HG02763 (cell line): ENCODE results near the gene PKIB.
"Not testable (repeated sequence)": the region's sequence is repeated elsewhere in the genome, so short reads cannot be mapped to it uniquely, and the experiment has no call there.

Source experiments
- ATAC-seq: cut with Tn5 transposase; IDR thresholded peaks from one replicate; pipeline ENCODE4 v1.9.1; 2021; ENCODE audit warnings: mild to moderate bottlenecking, moderate library complexity; ENCODE audit not compliant: unreplicated experiment

The PKIB gene

DNA sequence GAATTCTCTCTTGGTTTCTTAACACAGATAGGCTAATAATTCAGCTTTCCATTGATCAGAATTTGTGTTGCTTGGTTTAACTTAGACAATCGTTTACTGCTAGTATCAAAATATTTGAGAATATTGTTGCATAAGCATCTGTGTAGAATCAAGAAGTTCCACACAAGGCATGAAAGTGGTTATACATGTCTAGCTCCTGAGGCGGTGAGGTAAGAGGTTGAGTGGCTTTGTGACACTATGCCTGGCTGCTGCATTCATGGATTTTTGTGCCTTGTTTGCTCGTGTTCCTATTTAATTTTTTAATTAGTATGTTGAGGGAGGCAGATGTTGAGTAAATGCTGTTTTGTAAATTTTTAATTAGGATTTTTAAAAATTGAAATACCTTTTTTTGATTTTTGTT is 10.2 kb downstream of the PKIB start:
- ATAC-seq: no peak

DNA sequence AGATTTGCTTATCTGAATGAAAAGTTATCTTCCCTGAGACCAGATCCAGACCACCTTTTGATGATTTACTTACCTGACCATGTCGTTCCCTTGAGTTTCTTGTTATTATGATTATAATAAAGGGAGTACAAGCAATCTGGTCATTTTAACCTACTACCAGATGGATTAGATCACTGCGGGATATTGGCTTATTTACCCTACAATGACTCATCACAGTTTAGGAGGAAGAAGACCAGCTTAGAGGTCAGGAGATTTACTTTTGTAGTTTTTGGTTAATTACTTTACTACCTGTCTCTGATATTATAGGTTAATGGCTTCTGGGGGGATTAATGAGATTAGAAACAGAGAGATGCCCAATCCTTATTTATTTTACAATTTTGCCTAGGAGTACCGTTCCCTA is 10.7 kb downstream of the PKIB start:
- ATAC-seq: no peak

GRCh38 chr6:122621638-122622037 is 11.4 kb downstream of the PKIB start:
- no peak for ATAC-seq

DNA sequence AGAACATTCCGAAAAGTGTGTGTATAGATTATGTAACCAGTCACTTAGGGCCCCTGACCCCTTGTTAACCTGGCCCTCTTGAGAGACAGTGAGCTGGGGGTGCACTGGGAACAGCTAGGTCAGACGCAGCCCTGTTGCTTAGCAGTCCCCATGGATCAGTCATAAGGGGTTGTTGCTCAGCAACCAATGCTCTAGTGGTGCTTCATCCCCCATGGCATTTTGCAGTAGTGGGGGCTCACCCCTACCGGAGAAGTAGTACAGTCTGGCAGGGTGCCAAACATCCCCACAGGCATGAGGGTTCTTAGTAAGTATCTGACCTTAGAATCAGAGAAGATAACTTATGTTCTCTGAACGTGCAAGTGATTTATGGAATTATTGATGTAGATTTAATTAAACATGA is 12.3 kb downstream of the PKIB start:
- no peak for ATAC-seq

DNA sequence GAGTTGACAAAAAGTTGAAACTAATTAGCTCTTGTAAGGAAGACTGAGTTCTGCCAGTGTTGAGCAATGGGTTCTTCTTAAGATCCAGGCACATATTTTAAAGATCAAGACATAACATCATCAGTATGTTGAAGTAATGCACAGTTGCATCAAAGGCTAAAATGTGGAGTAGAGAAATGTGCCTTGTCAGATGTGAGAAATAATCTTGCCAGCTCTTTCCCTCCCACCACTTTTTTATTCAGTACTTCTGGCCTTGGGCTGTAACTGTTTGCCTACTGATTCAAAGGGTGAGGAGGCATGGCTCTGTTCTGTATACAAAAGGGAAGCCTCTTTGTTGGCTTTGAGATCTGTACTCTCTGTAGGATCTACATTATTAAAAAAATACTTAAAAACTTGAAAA is 13.1 kb downstream of the PKIB start:
- ATAC-seq: no peak

DNA sequence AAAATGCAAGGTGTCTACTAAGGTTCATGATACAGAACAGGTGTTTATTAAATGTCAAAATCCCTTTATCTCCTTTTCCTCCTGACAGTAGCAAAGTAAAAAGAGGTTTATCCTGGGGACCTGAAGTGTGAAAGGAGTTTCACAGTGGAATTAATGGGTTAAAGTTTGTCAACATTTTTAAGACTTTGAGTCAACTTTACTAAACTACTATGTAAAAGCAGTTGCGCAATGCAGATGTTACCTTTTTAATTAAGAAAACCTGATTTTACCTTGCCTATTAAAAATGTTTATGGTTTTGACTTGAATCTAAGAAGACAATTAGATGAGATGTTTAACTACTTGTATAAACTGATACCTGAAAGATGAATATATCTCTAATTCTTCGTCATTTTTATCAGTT is 14.6 kb downstream of the PKIB start:
- ATAC-seq: no peak

- ATAC-seq: no peak
Observed at GRCh38 chr6:122628714-122629113, 18.5 kb downstream of the PKIB start.

DNA sequence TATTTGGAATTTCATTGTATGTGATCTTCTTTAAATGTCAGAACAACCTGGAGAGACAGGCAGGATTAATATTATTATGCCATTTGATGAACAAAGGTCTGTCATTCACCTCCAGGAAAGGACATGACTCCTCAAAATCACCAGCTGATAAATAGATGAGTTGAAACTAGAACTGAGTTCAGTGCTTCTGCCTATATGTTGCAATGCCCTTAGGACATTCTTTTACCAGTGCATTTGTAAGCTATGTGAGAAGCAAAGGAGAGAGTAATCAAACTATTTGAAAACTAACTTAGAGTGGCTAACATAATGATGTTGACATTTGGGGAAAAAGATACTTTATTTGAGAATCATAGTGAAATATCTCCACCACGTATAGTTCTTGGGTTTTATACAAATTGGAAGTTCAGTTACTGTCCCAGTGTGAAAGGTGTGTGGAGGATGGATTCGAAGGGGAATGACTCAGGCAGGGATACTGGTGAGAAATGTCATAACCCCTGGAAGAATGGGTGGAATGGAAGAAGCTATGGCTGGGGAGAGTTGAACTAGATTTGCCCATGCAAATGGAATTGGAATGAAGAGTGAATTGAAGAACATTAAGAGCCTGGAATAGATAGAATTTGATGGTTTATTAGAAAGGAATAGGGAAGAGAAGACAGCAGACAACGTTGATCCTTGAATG is 21.5 kb downstream of the PKIB start:
- no peak for ATAC-seq

- ATAC-seq: no peak
Observed at GRCh38 chr6:122640366-122640765, 30.2 kb downstream of the PKIB start.

GRCh38 chr6:122641819-122642218 is 31.6 kb downstream of the PKIB start:
- ATAC-seq: no peak

GRCh38 chr6:122642604-122643003 is 32.4 kb downstream of the PKIB start:
- not testable (repeated sequence) for ATAC-seq

GRCh38 chr6:122645256-122645655 is 35.1 kb downstream of the PKIB start:
- no peak for ATAC-seq

DNA sequence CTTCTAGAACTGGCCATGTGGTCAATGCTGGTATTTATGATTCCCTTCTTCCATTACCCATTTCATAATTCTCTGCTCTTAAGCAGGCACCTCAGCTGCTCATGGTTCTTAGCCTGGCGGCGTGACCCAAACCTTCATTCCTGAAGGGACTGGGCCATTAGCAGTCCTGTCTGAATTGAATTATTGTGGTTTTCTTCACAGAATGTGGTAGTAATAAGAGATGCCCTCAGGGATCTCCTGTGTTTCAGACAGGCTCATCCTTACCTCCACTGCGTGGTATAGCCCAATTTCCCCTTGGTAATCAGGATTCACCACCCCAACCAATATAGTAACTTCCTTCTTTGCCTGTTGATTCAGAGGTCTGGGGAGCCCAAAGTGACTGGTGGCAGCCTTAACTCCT is 37.6 kb downstream of the PKIB start:
- ATAC-seq: no peak

GRCh38 chr6:122648726-122649125 is 38.5 kb downstream of the PKIB start:
- no peak for ATAC-seq

- ATAC-seq: no peak
Observed at GRCh38 chr6:122649701-122650100, 39.5 kb downstream of the PKIB start.

DNA sequence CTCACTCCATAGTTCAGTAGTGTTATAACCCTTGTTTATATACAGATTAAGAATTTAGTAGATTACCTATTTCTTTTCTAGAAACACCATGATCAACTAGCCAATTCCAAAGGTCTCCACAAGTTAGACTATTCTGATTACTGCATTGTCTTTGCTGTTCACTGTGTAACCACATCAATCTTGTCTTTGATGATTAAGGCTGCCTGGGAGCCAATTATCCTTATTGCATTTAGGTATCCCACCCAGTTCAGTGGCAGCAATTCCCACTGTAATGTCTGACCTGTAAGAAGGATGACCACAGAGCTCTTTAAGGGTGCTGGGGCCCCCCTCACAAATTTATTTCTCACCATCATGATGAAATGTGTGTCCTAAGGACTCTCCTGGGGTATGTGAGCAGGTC is 40.2 kb downstream of the PKIB start:
- ATAC-seq: no peak

GRCh38 chr6:122651031-122651430 is 40.8 kb downstream of the PKIB start:
- ATAC-seq: no peak

DNA sequence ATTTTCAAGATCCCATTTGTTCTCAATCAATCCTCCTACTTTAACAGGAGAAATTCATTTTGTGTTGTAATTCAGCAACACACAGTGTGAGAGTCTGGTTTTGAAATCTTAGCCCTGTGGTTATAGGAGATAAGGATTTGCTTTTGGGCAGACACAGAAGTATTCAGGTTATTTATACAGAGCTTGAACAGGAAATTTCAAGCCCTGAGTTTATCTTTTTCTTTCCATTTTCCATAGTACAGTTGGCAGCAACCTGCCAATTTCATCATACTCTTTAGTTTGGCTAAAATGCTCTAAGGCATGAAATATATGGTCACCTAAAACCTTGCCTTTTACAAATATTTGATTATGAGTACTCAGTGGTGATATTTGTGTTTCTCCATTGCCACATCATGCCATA is 41.4 kb downstream of the PKIB start:
- ATAC-seq: no peak

DNA sequence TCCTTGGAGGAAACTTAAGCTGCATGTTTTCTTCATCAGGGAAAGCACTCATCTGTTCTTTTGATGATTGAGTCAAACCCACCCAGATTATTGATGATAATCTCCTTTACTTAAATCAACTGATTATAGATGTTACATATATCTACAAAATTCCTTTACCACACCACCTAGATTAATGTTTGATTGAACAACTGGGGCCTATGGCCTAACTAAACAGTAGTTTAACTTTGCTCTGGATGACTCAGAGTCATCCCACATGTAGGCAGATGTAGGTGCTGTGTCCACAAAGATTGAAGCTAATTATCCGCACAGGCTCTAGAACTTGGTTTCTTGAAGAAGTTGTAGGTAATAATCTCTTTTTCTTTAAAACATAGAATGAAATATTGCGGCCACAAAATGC is 42.2 kb downstream of the PKIB start:
- no peak for ATAC-seq

DNA sequence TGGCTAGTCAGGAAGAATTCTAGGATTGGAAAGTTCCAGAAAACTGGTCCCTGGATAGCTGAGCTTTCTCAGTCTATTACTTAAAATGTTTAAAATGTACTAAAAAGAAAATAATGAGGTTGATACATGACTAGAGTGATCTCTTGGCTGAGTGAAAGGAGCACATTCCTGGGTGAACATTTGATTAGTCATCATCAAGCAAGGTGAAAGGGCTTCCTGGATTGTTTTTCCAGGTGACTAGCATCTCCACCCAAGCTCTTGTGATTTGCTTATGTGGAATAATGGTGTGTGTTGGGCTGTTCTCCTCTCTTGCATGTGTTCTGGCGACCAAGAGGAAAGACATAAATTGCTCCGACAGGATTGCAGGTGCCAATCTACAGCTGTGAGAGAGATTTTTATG is 42.9 kb downstream of the PKIB start:
- ATAC-seq: no peak

DNA sequence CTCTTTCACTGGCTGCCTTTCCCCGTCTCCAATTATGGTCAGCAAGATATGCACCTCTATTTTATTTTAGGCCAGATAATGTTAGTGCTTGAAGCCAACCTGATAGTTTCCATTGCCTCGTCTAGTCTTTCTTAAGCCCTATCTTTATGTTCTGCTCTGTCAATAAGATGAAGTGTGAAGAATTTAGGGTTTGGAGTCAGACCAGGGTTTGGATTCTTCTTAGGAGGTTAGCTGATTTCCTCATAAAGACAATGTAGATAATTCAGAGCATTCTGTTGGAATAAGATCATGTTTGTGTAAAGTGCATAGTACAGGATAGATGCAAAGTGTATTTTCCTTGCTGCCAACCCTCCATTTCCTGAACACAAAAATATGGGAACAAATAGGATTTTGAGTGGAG is 43.8 kb downstream of the PKIB start:
- ATAC-seq: no peak

DNA sequence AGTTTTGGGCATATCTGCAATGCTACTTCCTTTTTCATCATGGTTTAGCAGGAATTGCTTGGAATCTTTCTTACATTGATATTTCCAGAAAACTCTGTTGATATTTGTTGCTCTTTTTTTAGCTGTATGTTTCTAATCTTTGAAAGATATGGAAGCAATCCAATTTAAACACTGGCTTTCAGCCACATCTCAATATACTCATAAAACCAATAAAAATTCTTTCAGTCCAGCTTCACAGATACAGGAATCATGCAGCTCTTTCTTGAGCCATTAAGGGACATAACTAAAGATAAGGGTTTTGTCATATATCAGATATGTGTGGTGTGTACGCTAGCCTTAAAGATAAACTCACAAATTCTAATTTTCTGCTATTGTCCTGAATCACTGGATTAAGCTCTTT is 47.4 kb downstream of the PKIB start:
- ATAC-seq: no peak

DNA sequence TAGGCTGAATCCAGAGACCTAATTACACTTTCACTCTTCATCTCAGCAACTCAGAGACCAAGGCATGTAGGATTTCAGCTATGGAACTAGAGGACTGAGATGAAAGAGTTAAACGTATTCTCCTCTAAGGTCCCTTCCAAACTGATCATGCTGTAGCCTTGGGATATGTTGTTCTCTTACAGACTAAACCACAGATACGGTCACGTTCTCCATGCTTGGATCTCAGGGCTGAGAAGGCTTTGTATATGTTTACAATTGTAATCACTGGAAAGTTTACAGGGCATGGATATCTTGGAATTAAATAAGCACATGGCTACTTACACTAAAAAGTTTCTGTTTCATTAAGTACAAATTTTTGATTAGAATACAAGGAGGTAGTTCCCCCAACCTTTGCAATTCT is 50.1 kb downstream of the PKIB start:
- ATAC-seq: no peak
